Dermis blood vessel endothelial cell (primary cell): ENCODE data around the gene CCL25. TPM values are rescaled to one million over a fixed set of nuclear protein-coding genes. Genes with fewer than 3 reads are reported as not detected.
"Not testable (repeated sequence)": the region's sequence is repeated elsewhere in the genome, so short reads cannot be mapped to it uniquely, and the experiment has no call there.

Source experiments
- DNase-seq: peaks from one replicate; pipeline ENCODE4 v3.0.0; 2010
- total RNA-seq: library from RNA; depleted of rRNA; stranded (reverse); fragments of >200 nt; gene quantifications from 2 replicates; pipeline ENCODE4 v1.2.3, GENCODE V29; 2014

Gene CCL25
- total RNA-seq, 1 donor from 2014 or later, result not detected

- peak; percentile 6 for DNase-seq
These were observed 33.2 kb downstream of the CCL25 start for GRCh38 chr19:8085598-8086408.

GRCh38 chr19:8086849-8087248 is 34.3 kb downstream of the CCL25 start:
- no peak for DNase-seq

DNA sequence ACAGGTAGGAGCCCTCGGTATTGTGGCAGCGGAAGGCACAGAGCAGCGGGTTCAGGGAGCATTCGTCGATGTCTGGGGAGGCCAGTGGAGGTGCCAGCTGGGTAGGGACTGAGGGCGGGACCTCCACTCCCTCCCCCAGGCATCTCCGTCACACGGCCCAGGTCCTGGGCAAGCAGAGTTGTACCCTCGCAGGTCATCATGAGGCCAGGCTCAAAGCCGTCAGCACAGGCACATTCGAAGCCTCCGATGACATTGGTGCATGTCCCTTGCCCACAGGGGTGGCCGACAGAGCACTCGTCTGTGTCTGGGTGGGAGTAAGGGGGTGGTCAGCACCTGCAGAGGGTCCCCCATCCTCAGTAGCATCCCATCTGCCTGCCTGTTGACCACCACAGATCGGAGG is 35.3 kb downstream of the CCL25 start:
- no peak for DNase-seq

GRCh38 chr19:8088752-8089663 is 36.4 kb downstream of the CCL25 start:
- no peak for DNase-seq

GRCh38 chr19:8089664-8090601 is 37.4 kb downstream of the CCL25 start:
- DNase-seq, result no peak

GRCh38 chr19:8090950-8091349 is 38.4 kb downstream of the CCL25 start:
- DNase-seq, result no peak

- DNase-seq, result no peak
These were observed 41.2 kb downstream of the CCL25 start for GRCh38 chr19:8093740-8094139.

GRCh38 chr19:8094336-8094735 is 41.8 kb downstream of the CCL25 start:
- DNase-seq, result no peak

DNA sequence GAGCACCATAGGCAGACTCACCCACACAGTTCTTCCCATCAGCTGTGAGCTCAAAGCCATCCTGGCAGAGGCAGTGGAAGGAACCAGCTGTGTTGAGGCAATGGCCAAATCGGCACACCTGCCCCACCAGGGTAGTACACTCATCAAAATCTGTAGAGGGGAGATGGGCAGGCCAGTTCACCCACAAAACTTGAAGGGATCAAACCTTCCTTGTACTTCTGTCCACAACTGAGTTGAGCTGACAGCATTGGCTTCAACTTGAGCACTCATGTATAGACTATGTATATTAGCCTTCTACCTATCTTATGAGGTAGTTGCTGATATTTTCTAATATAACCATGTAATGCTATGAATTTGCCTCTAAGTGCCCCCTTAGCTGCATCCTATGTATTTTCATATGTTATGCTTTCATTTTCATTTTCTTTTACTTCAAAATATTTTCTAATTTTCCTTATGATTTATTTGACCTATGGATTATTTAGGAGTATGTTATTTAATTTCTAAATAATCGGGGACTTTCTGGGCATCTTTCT is 42.9 kb downstream of the CCL25 start:
- no peak for DNase-seq

DNA sequence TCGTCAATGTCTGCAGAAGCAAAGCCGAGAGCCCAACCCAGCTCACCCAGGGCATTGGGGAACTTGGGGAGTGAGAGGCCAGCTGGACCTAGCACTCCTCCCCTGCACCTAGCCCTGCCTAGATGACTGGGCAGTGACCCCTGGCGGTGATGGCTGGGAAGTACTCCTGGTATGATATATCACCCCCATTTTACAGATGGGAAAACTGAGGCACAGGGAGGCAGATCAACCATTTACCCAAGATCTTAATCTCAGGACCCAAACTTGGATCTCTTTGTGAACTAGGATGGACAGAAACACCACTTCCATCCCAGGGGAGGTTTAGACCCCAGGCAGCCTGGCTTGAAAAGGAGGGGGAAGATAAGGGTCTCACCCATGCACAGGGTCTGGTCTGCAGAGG is 43.5 kb downstream of the CCL25 start:
- DNase-seq, result no peak

- no peak for DNase-seq
These were observed 44.6 kb downstream of the CCL25 start for GRCh38 chr19:8097198-8097597.

GRCh38 chr19:8097681-8098567 is 45.4 kb downstream of the CCL25 start:
- DNase-seq, result no peak

- no peak for DNase-seq
These were observed 48.8 kb downstream of the CCL25 start for GRCh38 chr19:8101311-8101710.

GRCh38 chr19:8101910-8102309 is 49.4 kb downstream of the CCL25 start:
- DNase-seq, result not testable (repeated sequence)

DNA sequence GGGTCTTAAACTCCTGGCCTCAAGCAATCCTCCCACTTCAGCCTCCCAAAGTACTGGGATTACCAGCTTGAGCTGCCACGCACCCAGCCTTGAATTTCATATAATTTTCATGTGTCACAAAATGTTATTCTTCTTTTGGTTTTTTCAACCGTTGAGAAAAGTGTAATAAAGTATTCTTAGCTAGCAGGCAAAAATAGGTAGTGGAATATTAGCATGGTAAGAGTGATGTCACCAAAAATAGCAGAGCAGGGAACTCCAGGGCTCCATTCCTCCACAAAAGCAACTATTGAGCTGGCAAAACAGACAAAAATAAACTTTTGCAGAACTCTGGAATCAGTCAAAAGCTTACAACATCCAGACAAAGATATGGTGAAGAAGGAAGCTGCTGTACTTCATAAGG is 52.9 kb downstream of the CCL25 start:
- no peak for DNase-seq

DNA sequence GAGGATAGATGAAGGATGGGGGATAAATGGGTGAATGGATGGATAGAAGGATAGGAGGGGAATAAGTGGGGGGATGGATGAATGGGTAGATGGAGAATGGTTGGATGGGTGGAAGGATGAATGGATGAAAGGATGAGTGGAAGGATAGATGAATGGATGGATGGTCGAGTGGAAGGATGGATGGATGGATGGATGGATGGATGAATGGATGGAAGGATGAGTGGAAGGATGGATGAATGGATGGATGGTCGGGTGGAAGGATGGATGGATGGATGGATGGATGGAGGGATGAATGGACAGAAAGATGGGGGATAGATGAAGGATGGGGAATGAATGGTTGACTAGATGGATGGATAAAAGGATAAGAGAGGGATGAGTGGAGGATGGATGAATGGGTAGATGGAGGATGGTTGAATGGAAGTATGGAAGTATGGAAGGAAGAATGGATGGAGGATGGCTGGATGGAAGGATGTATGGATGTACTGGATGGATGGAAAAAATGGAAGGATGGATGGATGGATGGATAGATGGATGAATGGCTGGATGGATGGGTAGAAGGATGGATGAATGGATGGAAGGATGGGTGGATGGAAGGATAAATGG is 54.8 kb downstream of the CCL25 start:
- no peak for DNase-seq

GRCh38 chr19:8108560-8109445 is 56.2 kb downstream of the CCL25 start:
- no peak for DNase-seq

DNA sequence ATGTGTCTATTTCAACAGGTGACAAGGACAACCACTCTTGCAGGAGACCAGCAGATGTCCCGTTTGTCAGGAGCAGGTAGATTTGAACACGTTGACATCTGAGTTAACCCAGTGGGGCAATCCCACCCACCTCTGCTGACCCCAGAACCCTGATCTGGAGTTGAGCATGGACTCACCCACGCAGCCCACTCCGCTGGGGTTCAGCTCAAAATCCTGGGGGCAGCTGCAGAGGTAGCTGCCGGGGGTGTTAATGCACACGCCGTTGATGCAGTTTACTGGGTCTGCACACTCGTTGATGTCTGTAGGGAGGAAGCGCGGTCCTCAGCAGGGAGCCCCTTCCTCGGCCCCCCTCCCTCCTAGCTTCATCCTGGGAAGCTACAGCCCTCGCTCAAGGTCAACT is 56.9 kb downstream of the CCL25 start:
- no peak for DNase-seq

DNA sequence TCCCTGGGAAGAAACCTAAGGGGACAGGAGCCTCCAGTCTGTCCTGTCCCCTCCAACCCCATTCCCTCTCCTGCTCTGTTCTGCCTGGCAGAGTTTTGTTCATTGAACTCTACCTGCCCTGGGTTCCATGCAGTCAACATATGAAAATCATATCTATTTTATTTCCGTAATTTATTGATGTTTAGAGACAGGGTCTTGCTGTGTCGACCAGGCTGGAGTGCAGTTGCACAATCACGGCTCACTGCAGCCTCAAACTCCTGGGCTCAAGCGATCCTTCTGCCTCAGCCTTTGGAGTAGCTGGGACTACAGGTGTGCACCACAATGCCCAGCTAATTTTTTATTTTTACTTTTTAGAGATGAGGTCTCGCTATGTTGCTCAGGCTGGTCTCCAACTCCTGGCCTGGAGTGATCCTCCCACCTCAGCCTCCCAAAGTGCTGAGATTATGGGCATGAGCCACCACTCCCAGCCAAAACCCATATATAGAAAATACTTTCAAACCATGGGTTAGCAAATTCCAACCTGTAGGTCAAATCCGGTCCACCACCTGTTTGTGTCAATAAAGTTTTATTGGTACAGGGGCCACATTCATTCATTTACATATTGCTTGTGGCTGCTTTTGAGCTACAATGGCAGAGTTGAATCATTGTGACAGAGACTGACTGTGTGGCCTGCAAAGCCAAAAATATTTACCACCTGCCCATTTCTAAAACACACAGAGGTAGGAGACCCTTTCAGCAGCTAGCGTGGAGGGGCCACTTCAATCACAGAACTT is 57.5 kb downstream of the CCL25 start:
- no peak for DNase-seq
